GM21367 (cell line): ENCODE measurements around the gene TINCR.

Experiments
- ATAC-seq: cut with Tn5 transposase; IDR thresholded peaks from one replicate; pipeline ENCODE4 v1.9.1; 2021; ENCODE audit not compliant: unreplicated experiment

Gene TINCR

DNA sequence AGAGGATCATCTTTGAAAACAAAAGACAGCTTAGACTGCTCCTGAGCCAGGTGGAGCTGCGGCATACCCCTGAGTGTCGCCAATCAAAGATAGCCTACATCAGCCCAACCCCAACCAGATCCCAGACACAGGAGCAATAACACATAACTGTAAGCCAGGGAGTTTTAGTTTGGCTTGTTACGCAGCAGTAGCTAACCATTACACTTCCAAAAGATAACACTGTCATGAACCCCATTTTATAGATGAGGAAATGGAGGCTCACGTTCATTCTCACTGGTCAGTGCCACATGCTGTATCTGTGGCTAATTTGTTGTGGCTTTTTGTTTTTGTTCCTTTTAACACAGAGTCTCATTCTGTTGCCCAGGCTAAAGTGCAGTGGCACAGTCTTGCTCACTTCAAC lies 47.3 kb downstream of the TINCR start:
- ATAC-seq: no peak

- ATAC-seq: no peak
Measured at GRCh38 chr19:5519076-5519475, 48.7 kb downstream of the TINCR start.

DNA sequence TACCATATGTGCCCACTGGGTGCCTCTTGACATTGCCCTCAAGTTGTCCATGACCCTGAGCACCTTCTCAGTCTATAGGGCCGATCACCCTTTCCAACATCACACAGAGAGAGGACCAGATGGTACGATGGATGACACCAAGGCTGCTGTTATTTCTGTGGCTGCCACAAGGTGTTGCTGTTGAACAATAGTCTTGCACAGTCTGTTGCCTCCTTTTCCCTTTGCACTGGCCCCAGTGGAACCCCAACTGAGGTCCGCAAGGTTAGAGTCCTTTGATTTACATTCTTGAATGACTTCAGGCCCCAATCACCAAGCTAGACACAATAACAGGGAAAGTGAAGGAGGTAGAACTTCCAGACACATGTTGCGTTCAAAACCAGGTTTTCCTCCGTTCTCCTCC lies 52.0 kb downstream of the TINCR start:
- ATAC-seq: no peak

- ATAC-seq: no peak
Measured at GRCh38 chr19:5514001-5514400, 53.8 kb downstream of the TINCR start.

DNA sequence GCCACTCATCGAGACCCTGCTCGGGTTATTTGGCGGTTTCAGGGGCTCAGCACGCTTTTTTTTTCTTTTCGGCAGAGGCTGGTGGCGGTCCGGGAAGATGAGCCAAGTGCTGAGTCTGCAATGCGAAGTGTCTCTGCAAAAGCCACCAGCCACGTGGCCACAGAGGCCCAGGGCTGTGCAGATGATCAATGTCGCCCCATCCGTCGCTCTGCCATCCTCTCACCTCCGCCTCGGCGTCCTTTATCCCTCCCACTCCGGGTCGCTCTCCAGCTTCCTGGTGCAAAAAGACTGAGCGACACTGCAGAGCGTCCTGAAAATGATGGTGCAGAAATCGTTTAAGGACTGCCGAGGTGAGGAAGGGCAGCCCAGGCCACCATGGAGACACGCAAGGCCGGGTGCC lies 55.0 kb downstream of the TINCR start:
- no peak for ATAC-seq
